Mesenteric fat pad (tissue), 1 donor: Measurements from ENCODE around the gene PLD2. TPM values are rescaled to one million over a fixed set of nuclear protein-coding genes. Genes with fewer than 3 reads are reported as not detected.

Experiments used
- DNase-seq: peaks from one replicate; pipeline ENCODE4 v3.0.0-alpha.2; 2020; ENCODE audit warnings: low spot score
- total RNA-seq: library from RNA; stranded (reverse); fragmentation: NEBNext Ultra II Directional; extraction: Animal tissue kit (Norgen Biotek cat#: 25700); gene quantifications from one replicate; pipeline ENCODE4 v1.2.1, GENCODE V29; 2021
- donor health status: DM: yes; HTN: yes; CAD: no.

Gene PLD2
- total RNA-seq, 1 donor from 2014 or later = 22.8 TPM

DNA sequence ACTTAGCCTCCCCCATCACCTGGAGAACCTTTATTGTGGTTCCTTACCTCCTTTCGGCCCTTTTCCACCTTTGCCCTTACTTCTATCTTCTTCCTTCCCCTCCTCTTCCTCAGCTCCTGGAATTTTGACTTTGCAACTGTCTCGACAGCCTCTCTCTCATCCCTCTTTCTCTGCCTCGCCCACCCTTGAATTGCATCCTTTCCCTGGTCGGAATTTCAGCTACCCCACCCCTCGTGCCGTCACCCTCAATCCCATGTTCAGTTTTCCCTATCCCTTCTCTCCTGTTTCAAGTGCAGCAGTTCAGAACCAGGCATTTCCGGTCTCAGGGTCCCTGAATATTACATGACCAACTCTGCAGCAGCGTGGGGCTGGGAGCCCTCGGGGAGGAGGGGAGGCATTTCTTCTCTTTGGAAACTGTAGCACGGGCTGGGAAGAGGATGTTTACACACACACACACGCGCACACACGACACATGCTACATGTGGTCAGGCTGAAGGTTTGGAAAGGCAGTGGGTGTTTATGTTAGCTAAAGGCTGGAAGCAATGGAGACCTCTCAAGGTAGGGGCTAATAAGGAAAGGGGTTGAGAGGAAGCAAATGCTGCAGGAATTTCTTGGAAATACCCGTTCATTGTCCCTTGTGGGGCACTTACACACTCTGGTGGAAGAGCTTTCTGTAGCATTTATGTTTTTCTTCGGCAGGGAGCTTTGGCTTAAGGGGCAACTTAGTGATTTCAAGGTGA is 27.2 kb downstream of the PLD2 start:
- DNase-seq = no peak

DNA sequence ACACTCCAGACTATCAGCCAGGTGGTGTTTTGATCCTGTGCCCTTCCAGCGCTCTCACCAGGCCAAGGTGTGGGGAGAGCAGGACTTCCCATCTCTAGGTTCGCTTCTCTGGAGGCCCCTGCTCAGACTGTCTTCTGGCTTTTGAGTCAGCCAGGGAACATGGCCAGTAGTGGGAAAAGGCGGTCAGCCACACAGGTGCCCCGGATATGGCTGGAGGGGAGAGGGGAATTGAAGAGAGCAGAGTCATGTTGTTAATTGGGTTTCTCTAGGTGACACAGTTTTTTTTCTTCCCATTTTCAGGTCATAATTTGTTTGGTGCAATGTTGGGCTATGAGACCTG is 27.7 kb downstream of the PLD2 start:
- DNase-seq = no peak

DNA sequence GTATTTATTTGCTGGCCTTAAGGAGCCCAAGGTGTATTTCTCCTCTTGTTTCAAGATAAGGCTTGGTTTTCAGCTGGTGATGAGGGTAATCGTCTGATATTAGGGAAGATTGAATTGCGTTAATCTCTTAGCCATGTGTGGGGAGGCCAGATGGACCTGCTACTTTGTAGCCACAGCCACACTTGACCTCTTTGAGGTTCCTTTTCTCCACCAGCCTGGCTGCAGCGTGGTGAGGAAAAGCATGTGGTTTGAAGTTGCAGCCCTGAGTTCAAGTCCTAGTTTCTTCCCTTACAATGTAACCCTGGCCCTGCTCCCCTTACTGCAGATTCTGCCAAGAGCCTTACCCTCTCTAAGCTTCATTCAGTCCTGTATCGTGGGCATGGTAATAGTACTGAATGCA is 29.3 kb downstream of the PLD2 start:
- DNase-seq = no peak

DNA sequence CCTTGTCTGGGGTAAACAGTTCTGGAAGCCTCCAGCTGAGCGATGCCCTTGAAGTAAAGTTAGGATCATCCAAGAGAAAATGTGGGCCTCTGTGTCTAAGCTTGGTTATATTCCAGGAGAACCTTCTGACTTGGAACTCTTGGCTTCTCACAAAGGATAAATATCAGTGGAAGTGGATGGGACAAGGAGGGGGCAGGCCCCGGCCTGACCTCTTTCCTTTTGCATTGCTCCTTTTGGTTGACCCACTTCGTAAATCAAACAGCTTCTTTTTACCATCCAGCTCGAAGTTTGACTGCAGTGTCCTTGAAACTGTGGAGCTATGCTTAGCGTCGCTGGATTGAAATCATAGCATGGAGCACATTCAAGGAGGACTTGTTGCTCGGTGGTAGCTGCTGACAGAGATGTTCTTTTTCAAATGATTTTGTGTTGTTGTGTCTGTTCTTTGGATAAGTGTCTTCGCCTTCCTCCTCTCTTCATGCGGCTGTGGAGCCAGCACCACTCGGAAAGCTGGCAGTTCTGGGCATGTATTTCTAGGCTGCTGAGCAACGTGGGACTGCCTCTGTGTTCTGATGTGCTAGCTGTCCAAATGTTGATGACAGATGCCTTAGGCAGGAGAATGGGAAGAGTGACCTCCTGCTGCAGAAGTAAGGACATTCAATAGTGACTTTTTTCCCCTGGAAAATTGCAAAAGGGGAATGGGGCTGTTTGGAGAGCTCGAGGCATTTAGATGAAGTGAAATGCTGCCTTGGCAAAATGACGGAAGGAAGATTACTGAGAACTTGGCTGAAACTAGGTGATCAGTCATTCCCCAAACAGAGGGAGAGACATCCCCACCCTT is 30.7 kb downstream of the PLD2 start:
- DNase-seq = no peak

DNA sequence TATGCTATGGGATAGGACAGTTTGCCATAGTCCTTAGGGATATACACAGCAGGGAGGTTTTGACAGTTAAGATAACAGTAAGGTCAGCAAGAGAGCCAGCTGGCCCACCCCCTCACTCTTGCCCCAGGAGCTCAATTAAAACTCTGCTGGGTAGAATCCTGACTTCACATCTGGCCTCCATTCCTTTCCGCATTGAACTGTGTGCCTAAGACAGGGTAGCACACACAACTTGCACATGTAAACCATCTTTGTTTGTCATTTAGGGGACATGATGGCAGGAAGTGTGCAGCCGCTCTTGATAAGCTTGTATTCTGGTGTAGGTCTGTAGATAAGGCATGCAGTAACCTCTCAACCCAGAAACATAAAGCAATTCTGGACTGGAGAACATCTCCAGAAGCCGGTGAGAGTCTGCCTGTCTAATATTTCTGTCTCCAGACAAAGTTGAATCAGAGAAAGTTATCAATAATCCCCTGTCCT is 31.4 kb downstream of the PLD2 start:
- no peak for DNase-seq

DNA sequence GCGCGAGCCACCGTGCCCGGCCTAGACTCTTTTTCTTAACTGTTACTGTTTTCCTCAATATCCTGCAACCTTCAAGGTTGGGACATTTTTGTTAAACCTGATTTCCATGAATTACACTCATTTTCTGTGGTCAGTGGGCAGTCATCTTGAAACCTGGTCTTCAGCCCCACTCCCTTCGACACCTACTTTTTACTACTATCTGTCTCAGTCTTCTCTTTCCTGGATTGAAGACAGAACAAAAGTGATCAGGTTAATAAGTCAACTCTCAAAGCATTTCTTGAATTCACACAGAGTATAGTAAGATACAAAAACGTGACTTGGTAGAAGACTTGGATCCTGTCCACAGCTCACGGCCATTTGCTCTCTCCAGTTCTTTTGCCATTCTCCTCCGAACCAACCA is 32.3 kb downstream of the PLD2 start:
- no peak for DNase-seq

DNA sequence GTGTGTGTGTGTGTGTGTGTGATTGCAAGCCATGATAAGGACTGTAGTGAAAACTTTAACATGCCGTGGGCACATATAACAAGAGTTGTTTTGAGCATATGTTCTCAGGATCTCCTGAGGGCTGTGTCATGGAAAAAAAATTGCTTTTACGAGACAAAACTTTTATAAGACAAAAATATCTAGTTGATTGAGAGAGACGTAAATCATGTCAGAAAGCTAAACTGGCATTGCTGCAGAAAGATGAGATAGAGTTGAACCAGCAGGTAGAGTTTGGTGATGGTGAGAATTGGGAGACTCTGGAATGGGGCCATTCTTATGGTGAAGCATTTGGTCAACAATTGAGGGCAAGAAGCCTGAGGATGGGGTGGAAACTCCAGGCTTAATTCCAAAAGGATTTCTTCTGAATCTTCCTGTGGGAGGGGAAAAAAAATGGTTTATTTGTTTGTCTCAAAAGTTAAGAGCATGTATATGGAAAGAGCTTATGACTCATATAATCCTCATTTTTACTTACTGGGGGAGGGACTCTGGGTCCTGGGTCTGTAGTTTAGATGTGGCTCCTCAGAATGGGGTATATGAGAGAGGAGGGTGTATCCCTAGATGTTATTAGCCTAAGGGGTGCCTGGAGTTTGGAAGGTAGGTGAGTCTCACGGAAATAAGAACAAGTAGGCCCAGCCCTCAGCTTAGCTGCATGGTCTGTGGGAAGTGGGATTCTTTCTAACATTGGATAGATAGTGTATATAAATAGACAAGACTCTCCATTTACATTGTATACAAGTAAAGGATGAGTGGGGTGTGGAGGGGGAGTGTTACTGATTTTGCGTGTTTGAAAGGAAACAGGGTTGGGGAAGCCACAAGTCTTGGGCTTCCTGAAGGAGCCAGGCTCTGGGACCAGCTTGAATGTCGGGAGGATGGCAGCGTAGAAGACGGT is 33.3 kb downstream of the PLD2 start:
- no peak for DNase-seq

DNA sequence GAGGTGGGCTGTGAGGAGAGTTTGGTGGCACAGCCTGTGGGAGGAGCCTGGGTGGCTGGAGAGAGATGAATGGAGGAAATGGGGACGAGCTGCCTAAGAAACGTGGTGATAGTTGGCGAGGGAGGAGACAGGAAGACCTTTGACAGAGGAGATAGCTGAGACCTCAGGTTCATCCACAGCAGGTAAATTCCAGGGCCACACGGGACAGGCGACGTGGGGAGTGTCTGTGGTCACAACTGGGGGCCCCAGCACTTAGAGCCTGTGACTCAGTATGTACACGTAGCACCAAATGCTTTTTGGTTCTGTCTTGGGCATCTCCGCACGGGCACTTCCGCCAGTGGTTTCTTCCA is 33.9 kb downstream of the PLD2 start:
- no peak for DNase-seq

DNA sequence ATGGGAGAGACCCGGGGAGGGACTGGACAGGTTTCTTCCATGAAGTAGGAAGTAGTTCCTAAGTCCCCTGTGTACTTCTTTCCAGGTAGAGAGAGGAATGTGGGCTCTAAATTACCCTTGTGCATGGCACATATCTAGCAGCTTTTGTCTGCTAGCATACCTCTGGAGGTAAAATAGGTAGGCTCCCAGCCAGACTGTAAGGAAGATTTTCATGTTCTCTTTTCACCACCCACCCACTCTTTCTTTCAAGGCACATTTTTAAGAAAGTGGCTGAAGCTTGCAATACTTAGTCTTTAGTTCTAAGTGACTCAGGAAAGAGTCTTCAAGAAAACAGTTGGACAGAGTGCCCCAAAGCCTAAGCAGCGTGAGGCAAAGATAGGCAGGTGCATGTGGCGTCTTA is 35.4 kb downstream of the PLD2 start:
- DNase-seq = no peak

DNA sequence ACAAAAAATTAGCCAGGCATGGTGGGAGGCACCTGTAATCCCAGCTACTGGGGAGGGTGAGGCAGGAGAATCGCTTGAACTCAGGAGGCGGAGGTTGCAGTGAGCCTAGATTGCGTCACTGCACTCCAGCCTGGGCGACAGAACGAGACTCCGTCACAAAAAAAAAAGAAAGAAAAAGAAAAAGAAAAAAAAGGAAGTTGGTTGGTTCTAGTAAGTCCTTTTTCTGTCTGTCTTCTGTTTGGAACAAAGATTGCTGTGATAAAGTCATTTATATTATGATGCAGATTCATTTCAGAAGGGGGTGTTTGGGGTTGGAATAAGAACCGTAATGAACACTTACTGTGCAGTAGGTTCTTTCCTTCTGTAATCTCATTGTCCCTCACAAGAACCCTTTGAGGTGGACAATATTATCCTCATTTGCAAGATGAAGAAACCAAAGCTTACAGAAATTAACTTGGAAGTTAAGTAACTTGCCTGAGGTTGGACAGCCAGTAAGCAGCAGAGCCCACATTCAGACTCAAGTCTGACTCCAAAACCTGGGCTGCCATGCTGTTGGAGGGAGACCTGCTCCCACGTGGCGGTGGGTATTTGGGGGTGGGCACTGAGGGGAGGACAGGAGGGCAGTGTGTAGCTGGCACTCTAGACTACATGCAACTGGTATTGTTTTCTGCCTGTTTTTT is 36.5 kb downstream of the PLD2 start:
- DNase-seq = no peak

DNA sequence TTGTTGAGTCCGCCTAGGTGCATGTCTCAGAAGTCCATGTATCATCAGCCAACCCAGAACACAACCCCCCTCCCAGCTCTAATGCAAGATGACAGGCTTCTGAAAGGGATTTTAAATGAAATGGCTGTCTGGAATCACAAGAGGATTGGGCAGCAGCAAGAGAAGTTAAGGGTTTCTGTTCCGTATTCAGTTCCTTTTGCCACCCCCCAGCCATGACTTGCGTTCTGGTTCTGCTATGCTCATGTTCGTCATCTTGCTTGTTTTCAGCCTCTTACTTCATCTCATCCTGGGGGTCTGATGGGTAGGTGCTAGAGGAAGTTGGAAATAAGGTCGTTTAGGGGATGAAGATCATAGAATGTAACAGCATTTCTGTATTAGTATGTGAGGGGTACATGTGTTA is 38.2 kb downstream of the PLD2 start:
- no peak for DNase-seq

DNA sequence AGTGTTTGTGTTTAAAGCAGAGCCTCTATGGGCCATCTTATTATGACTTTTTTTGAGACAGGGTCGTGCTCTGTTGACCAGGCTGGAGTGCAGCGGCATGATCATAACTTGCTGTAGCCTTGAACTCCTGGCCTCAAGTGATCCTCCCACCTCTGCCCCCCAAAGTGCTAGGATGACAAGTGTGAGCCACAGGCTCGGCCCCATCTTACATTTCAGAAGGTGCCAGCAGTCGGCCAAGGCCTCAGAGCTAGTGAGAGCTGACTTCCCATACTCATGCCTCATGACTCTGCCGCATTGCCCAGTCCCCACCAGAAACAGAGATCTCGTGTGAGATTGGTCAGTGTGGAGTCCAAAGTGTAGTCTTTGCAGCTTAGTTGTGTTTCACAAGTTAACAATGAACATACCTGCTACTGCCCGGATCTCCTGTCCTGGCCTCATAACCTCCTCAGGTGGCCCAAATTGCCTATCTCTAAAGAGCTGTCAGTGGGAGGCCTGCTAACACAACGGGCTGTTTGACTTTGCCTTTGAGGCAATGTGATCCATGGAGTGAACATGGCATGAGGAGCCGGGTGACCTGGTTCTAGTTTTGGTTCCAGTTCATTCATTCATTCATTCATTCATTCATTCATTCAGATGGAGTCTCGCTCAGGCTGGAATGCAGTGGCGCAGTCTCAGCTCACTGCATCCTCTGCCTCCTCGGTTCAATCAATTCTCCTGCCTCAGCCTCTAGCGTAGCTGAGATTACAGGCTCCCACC is 39.9 kb downstream of the PLD2 start:
- no peak for DNase-seq

DNA sequence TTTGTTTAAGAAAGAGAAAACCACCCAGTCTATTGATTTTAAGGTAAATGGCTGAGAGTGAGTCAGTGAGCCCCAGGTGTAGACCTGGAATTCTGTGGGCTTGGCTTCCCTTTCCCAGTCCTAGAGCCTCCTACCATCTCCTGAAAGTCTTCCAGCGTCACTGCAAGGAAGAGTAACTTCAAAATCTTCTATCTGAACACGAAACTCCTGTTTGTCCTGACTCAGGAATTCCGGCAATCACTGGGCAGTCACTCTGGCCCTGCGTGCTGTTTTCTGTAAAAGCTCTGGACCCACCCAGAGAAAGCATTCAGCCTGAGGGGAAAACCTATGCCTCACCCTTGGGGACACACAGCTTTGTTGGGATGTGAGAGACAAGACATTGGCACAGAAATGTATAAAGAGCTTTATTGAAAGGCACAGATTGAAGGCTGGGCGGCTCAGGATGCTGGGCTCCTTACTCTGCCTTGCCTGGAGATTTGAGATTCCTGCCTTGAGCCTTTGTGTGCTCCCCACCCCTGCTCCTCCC is 42.1 kb downstream of the PLD2 start:
- no peak for DNase-seq

DNA sequence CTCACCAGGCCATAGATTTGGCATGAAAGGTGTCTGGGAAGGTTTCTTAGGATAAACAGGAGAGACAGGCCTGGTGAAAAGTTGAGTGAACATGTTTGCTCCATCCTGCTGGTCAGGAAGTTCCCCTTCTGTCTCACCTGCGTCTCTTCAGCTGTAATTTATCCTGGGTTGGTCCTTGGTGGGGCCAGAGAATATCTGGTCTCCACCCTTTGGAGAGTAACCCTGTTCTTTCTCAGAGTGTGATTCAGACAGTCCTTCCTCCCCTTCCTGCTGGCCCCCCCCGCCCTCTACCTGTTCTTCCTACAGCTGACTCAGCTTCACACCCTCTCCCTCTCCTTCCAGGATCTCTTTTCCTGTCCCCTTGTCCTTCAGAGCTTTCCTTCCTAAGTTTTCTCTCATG is 43.3 kb downstream of the PLD2 start:
- no peak for DNase-seq

DNA sequence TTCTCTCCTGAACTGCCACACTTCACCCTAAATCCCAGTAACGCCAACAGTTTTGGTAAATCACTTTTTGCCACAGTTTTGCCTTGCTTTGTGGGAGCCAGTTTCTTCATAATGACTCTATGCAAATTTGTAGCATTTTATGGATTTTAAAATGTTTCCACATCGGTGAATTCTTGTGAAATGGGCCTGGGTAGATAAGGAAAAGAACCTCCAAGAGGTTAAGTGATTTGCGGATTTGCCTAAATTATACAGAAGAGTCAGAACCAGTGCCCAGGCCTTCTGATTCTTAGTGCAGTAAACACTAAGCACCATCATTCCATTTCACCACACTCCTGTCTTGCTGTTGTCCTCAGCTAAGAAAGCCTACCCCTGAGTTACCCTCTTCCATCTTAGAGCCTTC is 44.1 kb downstream of the PLD2 start:
- DNase-seq = no peak

DNA sequence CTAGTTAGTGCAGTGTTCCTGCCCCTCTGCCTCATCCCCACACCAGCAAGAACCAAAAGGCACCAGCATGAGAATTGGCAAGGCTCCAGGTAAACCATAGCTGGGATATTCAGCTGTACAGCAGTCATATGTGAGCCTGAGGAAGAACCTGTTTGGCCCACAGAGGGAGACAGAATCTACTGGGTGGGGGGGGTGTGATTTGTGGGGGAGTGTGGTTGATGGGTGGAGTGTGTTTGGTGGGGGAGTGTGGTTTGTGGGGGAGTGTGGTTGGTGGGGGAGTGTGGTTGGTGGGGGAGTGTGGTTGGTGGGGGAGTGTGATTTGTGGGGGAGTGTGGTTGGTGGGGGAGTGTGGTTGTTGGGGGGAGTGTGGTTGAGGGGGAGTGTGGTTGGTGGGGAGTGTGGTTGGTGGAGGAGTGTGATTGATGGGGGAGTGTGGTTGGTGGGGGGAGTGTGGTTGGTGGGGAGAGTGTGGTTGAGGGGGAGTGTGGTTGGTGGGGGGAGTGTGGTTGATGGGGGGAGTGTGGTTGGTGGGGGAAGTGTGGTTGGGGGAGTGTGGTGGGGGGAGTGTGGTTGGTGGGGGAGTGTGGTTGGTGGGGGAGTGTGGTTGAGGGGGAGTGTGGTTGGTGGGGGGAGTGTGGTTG is 45.7 kb downstream of the PLD2 start:
- no peak for DNase-seq

DNA sequence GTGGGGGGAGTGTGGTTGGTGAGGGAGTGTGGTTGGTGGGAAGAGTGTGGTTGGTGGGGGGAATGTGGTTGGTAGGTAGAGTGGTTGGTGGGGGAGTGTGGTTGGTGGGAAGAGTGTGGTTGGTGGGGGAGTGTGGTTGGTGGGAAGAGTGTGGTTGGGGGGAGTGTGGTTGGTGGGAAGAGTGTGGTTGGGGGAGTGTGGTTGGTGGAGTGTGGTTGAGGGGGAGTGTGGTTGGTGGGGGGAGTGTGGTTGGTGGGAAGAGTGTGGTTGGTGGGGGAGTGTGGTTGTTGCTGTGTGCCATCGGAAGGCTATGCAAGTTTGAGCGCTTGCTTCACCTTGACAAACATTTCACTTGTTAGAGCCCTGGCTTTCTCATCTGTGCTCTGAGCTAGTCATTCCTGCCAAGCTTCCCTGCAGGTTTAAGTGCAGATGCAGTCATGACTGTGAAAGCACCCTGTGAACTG is 46.3 kb downstream of the PLD2 start:
- DNase-seq = no peak

DNA sequence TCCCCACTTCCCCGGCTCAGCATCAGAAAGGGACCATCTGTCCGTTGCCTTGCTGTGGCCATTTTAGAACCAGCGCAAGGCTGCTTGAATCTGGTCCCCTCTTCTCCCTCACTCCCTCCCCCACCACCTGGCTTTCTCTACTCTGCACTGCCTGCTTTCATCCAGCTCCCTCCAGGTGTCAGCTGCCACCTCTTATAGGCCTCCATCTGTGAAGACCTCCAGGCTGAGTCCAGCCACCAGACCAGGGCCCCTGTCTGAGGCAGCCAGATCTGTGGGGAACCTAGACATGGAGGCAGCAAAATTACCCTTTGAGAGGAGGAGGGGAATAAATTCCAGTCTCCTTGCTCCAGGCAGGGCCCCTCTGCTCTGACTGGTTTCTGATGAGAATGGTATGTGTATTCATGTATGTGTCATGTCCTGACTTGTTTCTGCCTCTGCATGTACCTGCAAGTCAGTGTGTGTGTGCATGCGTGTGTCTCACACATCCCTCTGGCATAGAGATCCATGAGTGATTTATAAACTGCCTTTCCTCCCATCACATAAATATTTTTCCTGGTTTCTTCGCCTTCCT is 47.2 kb downstream of the PLD2 start:
- DNase-seq = no peak

DNA sequence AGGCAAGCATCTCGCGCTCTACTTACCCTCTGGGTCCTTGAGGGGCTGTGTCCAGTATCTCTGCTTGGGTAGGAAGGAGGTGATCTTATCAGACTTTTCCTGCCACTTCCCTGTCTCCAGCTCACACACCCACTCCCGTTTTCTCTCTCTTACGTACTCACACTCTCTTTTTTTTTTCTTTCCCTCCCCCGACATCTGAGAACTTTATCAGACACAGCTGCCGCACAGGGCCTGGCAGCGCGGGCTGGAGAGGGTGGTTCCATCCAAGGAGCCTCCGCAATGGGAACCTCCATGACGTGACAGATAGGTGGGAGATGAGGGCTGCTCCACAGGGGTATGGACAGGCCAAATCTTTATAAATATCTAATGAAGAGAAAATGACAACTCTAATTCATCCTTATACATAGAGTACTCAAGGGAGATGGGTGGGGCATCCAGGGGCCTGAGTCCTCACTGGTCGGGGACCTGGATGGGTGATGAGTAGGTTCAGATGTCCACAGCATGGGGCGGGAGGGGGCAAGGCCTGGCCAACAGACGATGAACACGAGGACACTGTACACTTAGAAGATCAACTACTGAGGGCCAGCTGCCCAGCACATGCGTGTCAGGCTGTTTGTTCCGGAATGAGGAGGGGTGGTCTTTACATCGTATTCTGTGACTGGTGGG is 49.5 kb downstream of the PLD2 start:
- no peak for DNase-seq
